GM18909 (cell line): ENCODE measurements around the gene RPRM.
"Not testable (repeated sequence)": the region's sequence is repeated elsewhere in the genome, so short reads cannot be mapped to it uniquely, and the experiment has no call there.

ENCODE experiments used
- ATAC-seq: cut with Tn5 transposase; IDR thresholded peaks from one replicate; pipeline ENCODE4 v1.9.1; 2021; ENCODE audit warnings: mild to moderate bottlenecking; ENCODE audit not compliant: unreplicated experiment, poor library complexity

Gene RPRM

DNA sequence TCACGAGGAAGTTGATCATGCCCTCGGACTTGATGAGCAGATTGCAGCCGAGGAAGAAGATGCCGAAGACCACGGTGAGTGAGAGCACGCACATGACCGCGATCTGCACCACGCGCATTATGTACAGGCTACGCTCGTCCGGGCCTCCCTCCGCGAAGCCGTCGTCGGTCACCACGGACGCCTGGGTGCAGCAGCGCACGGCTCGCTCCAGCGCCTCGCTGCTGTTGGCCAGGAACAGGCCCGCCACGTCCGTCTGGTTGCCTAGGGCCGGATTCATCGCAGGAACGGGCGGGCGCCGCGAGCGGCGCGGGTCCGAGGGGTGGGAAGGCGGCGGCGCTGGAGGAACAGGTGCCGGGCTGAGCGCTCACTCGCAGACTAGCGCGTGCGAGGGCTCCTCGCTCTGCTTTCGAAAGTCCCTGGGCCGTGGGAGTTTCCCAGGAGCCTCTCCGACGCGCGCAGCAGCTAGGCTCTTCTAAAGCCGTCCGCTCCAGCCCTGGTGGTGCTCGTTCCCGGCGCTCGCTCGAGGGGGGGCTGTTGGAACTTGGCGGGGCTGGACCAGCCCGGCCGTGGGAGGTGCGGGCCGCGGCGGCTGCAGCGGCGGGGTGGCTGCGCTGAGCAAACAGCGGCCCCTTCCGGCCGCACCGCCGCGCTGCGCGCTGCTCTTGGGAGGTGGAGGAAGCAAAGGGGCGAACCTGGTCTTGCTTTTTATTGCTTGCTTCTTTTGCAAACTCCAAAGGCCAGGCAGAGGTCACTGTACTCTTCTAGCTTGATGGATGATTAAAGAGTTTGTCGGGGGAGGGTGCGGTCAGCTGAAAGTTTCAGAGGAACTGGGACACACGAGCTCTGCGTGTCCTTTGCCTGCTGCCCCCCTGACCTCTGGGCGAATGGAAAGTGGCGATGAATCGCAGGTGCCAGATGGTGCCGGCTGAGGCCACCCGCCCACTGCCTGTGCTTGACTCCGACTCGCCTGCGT is at the start of gene RPRM:
TSS of gene RPRM (minus strand) at position 474 of the 973 bp plus-strand sequence. CDS start at position 277, 197 bp downstream.
- ATAC-seq, result peak; percentile 86

DNA sequence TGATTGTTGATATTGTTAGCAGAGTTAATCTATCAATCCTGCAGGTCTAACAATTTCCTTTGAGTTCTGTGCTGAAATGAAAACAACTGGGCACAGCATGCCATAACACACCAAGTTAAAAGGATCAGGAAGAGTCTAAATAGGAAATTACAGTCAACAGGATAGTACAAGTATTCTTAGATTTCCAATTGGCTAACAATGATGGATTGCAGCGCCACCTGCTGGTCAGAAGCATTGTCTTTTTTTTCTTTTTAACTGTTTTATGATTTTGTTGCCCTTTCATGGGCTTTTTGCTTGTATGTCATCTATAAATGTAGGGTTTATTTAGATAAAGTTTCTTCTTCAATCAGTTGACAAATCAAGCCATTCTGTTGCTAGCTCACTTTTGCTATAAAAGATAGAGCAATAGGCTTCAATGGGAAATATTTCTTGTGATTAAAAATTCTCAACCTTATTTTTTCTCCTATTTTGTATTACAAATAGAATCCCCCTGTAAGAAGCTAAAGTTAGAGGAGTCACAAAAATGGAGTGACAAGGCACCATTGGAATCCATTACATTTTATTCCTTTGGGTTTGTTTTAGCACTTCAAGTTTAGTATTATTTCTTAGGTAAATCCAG is 40.8 kb upstream of the RPRM start:
- ATAC-seq, result no peak

DNA sequence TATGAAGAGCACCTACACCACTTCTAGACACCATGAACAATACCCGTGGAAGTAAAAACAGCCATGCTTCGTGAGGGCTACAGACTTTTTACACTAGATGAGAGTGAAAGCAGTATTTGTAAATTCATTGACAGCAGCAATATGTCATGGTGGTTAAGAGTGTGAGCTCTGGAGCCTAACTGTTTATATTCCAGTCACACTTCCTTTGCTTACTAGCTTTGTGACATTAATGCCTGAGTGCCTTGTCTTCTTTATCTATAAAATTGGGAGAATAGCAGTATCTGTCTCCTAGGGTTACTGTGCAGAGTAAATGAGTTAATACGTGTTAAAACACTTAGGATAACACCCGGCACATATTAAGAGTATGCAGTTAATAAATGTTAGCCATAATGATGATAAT is 33.8 kb upstream of the RPRM start:
- ATAC-seq, result no peak

DNA sequence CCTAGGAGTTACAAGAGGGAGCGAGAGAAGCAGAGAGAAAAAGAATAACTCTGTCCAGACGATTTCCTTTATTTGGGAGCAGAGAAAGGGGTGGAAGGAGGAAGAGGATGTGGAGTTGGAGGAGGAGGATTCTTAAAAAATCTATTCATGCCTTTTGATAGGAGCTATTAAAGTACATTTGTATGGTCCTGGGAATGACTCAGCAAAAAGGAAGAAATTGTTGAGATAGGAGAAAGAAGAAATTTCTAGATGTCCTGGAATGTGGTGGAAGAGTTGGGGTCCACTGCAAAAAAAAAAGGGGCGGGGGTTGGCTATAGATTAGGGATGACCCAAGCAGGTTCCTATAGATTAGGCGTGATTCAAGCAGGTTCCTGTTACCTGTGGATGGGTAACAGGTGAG is 32.4 kb upstream of the RPRM start:
- no peak for ATAC-seq

DNA sequence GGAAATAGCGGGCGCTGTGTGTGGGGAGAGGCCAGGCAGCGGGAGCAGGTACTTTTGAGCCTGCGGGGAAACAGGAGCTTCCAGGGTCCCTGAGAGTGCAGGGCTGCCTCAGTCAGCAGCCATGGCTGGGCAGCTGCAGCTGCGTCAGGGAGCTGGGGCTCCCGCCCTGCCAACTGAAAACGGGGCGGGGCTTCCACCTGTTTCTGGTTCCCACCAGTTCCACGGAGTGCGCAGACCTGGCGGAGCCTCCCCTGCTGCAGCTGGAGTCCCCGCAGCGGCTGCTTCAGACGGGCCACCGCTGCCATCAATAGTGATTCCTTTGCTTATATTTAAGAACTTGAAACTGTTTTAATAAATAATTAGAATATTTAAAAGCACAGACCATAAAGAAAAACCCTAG is 30.6 kb upstream of the RPRM start:
- ATAC-seq, result no peak

DNA sequence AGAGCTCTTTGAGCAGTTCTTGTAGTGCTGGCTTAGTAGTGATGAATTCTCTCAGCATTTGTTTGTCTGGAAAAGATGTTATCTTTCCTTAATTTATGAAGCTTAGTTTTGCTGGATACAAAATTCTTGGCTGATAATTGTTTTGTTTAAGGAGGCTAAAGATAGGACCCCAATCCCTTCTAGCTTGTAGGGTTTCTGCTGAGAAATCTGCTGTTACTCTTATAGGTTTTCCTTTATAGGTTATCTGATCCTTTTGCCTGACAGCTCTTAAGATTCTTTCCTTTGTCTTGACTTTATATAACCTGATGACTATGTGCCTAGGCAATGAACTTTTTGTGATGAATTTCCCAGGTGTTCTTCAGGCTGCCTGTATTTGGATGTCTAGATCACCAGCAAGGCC is 27.9 kb upstream of the RPRM start:
- ATAC-seq, result not testable (repeated sequence)

DNA sequence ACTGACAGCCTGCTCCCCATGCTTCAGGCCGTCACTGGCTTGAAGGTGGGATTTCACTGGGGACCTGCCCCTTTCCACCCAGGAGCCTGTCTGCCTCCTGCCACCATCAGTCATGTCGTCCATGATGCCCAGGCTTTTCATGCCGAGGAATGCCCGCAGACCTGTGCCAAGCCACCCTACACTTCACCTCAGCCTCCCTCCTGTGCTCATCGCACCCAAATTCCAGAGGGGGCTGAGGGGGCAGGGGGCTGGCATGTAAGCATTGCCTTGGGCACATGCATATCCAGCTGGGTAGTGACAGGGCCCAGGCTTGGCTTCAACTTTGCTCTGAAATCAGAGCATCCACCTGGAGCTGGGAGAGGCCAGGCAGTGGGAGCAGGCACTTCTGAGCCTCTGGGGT is 20.9 kb upstream of the RPRM start:
- no peak for ATAC-seq

DNA sequence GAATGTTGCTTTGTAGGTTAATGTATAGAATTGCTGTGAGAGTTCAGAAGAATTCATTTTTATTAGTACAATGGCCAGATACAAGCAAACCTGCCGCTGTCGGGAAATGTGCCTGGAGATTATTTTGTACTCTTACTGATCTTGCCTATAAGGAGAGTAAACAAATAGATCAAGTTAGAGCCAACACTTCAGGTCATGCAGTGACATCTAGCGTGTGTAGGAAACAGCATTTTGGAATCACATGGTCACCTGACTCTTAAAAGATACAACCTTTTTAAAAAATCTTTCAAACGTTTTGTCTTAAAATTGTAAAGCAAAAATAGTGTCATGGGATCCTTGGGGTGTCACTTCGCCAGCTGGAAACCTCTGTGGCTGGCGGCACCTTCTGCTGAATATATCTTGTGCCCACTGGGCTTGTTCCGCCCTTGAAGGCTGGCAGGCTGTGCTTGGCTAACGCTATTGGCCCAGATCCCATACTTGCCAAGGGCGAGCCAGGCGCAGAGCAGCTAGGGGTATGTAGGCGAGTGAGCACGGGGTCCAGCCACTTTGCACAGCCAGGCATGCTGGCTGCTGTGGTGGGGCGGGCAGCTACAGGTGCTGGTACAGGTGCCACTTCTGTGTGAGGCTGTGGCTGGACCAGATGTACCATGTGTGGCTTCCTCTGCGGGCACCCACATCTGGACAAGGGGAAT is 19.5 kb upstream of the RPRM start:
- ATAC-seq, result no peak

DNA sequence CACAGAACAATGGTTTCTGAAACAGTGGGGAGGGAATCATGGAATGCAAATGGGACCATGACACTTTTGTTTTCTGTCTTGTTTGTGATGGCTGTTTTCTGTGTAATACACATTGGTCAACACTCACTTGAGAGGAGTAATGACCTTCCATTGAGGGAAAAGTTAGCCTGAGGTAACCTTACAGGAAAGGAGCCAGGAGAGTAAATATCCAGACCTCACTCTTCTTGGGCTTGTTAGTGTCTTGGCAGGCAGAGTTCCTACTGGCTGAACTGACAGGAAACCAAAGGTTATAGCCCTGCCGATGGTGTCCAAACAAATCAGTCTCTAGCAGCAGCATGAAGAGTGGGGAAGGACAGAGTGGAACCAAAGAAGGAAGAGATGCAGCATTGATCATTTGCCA is 17.2 kb upstream of the RPRM start:
- ATAC-seq, result no peak

DNA sequence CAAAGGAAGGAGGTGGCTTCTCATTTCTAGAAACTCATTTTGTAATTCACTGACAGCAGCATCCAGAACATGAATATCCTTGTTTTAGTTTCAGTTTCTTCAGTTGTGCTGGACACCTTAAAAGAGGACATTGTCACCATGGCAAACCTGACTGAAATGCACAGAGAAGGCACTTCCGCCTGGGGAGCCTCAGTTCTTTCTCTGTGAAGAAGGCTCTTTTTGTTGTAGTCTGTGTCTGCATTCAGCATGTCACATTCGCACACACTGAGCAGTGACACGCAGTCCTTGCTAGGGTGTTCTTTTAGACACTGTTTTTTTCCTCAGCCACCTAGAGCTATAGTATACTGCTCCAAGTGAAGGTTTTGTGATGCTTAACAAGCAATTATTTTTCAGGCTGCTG is 9.5 kb upstream of the RPRM start:
- ATAC-seq, result no peak

DNA sequence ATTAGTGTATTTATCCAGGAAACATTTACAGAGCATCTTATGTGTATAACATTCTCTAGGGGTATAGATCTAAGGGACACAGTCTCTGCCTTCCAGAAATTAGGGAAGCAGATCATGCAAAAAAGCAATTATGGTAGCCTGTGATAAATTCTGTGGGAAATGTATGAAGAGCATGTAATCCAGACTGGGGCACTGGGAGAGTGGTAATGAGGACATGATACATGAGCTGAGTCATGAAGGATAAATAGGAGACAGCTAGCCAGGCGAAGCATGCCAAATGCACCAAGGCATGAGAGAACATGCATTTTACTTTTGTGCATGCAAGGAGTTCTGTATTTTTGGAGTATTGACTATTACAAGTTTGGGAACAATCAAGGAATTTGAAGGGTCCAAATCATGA is 8.9 kb upstream of the RPRM start:
- ATAC-seq, result no peak

DNA sequence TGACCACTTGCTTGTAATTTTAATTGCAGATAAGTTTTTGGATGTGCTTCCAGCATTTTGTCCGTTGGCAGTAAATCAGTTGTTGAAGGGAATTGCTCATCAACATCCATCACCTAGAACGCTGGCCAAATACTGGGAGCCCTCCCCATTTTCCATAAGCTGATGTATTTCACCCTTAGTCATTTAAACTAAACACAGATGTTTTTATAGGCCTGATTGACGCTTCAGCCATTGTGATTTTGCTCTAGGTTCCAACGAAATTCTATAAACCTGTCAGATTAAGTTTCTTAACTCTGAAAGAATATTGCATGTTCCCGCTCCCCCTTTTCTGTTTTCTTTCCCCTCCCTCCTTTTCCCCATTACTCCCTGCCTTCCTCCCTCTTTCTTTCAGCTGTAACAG is 1.0 kb upstream of the RPRM start:
- no peak for ATAC-seq

DNA sequence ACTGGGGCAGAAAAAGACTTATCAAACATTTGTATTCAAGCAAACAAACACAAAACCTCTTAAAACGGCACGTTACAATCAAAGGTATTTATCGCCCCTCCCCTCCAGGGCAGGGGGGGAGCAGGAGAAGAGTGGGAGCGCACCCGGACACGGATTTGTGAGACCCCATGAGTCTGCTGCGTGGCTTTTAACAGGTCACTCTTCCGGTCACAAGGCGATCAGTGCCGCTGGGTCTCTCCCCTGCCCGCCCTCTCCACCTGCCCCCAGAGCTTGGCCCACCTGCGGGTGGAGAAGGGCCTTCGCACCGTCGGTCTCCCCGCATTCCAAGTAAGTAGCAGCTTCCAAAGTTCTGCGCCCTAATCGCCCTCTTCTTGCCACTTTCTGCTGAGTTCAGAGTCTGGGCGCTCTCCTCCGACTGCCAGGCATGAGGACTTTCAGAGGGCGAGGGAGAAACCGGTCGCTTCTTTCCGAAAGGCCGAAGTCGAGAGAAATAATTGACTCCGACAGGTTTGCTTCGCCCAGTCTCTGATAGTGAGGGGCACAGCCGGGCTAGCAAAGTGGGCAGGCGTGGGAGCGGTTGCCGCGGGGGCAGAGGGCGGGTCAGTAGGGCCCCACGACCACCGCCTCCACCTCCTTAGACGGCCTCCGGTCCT is 800 bp downstream of the RPRM start:
- no peak for ATAC-seq

DNA sequence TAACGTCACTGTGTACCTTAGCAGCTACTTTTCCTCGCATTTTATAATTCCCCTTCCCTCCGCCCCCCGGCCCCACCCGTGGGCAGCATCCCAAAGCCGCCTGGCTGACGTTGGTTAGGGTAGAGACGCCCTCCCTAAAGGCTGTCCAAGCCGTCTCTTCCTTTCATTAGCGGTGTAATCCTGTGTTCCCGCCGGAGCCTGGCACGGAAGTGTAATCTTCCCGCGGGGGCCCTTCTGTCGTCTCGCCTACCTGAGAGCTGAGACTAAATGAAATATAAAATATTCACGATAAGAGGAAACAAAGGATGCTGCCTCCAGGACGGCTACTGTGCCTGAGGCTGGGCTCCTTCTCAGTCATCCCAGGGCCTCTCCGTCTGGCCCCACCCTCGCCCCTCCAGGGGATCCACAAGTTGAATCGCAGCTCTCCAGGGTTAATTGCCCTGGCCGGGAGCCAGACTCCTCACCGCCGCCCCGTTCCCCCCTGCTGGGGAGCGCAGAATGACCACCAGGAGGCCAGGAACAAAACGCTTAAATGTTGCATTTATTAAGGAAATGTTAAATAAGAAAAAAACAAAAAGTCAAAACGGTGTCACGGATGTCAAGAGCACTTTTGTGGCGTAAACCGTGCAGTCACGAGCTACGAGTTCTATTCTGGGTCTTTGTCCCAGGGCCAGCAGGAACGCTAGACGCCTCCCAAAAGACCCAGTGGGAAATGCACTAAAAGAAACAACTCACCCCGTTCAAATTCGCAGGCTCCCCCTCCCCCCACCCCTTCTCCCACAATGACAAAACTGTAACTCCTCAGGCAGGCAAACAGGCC is 1.5 kb downstream of the RPRM start:
- no peak for ATAC-seq

DNA sequence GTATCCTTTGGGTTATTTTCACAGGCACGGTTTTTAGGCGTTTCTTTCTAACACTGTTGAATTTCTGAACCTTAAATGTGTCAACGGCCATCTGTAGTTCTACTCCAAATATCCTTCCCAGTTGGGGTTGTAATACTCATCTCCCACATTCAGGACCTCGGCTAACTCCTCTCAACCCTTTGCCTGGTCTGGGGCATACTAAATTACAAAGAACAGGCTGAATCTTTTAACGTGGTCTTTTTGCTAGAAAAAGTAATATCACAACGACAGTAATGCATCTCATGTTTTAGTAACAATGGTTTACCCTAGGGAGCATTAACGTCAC is 2.1 kb downstream of the RPRM start:
- ATAC-seq, result no peak

DNA sequence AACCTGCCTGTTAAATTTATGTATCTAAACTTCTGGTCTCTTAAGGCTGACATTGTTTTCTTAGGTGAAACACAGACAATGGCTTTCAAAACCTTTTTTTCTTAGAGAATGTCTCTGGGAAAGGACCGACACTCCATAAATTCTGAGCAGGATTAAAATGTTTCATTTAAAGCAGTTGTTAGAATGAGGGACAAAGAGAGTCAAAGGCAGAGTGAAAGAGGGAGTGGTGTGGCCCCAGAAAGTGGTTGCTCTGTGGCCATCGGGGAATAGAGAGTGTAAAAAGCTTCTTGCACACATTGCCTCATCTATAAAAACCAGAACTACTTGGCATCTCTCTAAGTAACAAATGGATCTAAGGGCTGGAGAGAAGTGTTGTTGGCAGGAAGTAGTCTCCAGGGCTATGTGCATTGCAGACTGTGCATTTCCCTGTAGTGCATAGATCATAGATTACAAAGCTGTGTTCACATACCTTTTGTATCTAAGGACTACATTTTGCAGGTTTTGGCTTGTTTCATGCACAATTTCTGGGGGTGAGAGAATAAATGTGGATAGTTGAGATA is 3.6 kb downstream of the RPRM start:
- no peak for ATAC-seq

DNA sequence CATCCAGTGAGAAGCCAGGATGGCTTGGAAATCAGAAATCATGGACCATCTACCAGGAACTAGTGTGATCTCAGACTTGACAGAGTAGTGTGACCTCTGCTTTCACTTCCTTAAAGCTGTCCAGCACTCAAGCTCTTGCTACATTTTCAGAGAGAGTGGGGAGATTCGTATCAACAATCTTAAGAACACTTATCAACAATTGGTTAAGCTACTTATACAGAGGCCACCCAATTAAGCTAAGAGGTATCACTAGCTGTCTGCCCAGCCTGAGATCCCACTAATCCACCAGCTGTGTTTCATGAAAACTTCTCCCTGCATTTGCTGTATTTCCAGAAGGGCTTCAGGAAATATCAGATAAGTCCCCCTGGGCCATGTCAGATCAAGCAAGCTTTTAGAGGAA is 4.2 kb downstream of the RPRM start:
- no peak for ATAC-seq

DNA sequence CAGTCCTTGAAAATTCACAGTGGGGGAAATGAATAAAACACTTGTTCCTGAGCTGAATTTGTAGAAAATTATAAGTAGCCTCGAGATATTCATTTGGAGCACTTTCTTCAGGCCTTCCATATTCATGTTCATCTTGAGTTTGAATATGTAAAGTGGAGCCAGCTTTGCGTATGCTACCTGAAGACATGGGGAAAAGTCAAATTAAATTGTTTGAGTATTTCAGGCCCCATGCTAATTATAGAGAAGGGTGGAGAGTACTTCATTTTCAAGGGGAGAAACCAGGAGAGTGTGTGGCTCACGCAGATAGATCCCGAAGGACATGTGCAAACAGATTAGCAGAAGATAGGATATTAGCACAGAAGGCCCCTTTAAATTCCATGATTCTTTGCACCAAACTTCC is 7.7 kb downstream of the RPRM start:
- no peak for ATAC-seq

DNA sequence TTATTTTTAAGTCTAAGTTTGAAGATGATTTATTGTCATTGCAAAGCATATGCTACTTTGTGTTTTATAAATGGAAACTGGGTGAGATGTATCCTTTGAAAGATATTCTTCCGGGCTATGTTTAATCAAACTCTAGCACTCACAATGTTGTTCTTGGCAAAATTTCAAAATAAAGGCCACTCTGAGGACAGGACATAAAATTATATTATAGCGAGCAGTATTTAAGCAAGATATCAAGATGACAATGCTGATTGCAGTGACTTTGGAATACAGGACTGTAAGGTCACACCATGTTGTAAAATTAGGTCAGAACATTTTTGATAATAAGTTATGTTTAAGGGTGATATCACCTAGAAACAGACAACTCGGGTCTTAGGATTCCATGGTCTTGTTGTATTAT is 14.2 kb downstream of the RPRM start:
- no peak for ATAC-seq
